ENCODE results near the gene AANAT. TPM values are rescaled to one million over a fixed set of nuclear protein-coding genes. Genes with fewer than 3 reads are reported as not detected.
A peak's percentile ranks its signal among the peaks of the same experiment; 100 is the strongest.

The AANAT gene
- total and polyA plus RNA-seq, 4 donors = not detected

GRCh38 chr17:76500747-76501017 is 33.3 kb downstream of the AANAT start:
- Histone ChIP-seq H3K27ac (ENCODE audit: low read depth in 1 of 2, low read length in 2 of 2) (peak overlapping the region; percentile 64 to 86), H3K27me3 (ENCODE audit: control insufficient read depth in 4 of 4, insufficient read depth in 4 of 4, low read length in 3 of 4) (no peaks in the 10 kb centered on the region), H3K36me3 (ENCODE audit: control insufficient read depth in 4 of 4, insufficient read depth in 3 of 4, low read depth in 1 of 4, low read length in 3 of 4) (no peaks in the 10 kb centered on the region), H3K9me3 (ENCODE audit: control insufficient read depth in 4 of 4, low read length in 3 of 4) (no peaks in the 10 kb centered on the region), H3K4me3 (ENCODE audit: low read depth in 1 of 3, low read length in 3 of 3) (peak overlapping the region; percentile 53 to 84 (median 65)), H3K9ac (ENCODE audit: low read depth in 1 of 2, low read length in 2 of 2) (peak overlapping the region; percentile 26 to 32), H3K4me1 (ENCODE audit: control insufficient read depth in 4 of 4, insufficient read depth in 4 of 4, low read length in 3 of 4) (peaks cover 10 to 44% (median 24%) of the 10 kb centered on the region in 4 donors)
- TF ChIP-seq HNF4A (conservative IDR thresholded peaks at IDR 0.05) (no peak), GABPA (IDR thresholded peaks at IDR 0.05 in 1 of 2, conservative IDR thresholded peaks at IDR 0.05 in 1 of 2) (no peak), YY1 (IDR thresholded peaks at IDR 0.05) (no peak), FOXA1 (IDR thresholded peaks at IDR 0.05) (no peak)
- TF ChIP-seq, protein P1, sequence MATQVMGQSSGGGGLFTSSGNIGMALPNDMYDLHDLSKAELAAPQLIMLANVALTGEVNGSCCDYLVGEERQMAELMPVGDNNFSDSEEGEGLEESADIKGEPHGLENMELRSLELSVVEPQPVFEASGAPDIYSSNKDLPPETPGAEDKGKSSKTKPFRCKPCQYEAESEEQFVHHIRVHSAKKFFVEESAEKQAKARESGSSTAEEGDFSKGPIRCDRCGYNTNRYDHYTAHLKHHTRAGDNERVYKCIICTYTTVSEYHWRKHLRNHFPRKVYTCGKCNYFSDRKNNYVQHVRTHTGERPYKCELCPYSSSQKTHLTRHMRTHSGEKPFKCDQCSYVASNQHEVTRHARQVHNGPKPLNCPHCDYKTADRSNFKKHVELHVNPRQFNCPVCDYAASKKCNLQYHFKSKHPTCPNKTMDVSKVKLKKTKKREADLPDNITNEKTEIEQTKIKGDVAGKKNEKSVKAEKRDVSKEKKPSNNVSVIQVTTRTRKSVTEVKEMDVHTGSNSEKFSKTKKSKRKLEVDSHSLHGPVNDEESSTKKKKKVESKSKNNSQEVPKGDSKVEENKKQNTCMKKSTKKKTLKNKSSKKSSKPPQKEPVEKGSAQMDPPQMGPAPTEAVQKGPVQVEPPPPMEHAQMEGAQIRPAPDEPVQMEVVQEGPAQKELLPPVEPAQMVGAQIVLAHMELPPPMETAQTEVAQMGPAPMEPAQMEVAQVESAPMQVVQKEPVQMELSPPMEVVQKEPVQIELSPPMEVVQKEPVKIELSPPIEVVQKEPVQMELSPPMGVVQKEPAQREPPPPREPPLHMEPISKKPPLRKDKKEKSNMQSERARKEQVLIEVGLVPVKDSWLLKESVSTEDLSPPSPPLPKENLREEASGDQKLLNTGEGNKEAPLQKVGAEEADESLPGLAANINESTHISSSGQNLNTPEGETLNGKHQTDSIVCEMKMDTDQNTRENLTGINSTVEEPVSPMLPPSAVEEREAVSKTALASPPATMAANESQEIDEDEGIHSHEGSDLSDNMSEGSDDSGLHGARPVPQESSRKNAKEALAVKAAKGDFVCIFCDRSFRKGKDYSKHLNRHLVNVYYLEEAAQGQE (IDR thresholded peaks at IDR 0.05) = no peak
- 9% methylated on average over 10 of the region's 10 CpGs for WGBS
- no peak for DNase-seq (ENCODE audit: low spot score)

- Histone ChIP-seq H3K27ac (ENCODE audit: low read depth in 1 of 2, low read length in 2 of 2) (peak within 1 kb of the TSS; percentile 64 to 86), H3K36me3 (ENCODE audit: control insufficient read depth in 4 of 4, insufficient read depth in 3 of 4, low read depth in 1 of 4, low read length in 3 of 4) (no peaks in the 10 kb centered on the region), H3K4me3 (ENCODE audit: low read depth in 1 of 3, low read length in 3 of 3) (peak within 1 kb of the TSS; percentile 53 to 84 (median 65)), H3K4me1 (ENCODE audit: control insufficient read depth in 4 of 4, insufficient read depth in 4 of 4, low read length in 3 of 4) (peaks cover 10 to 44% (median 24%) of the 10 kb centered on the region in 4 donors), H3K9ac (ENCODE audit: low read depth in 1 of 2, low read length in 2 of 2) (peak within 1 kb of the TSS; percentile 26 to 32), H3K9me3 (ENCODE audit: control insufficient read depth in 4 of 4, low read length in 3 of 4) (no peaks in the 10 kb centered on the region), H3K27me3 (ENCODE audit: control insufficient read depth in 4 of 4, insufficient read depth in 4 of 4, low read length in 3 of 4) (no peaks in the 10 kb centered on the region)
- 2% methylated on average over 72 of the region's 72 CpGs for WGBS
- peak; percentile 99 for DNase-seq (ENCODE audit: low spot score)
- no peak for TF ChIP-seq CTCF (IDR thresholded peaks at IDR 0.05; ENCODE audit: low read depth, low read length, missing input control)
- TF ChIP-seq RXRA (IDR thresholded peaks at IDR 0.05) = no peak
- no peak for TF ChIP-seq RAD21 (IDR thresholded peaks at IDR 0.05)
- TF ChIP-seq HNF4G (IDR thresholded peaks at IDR 0.05) = no peak
- TF ChIP-seq, protein P2, sequence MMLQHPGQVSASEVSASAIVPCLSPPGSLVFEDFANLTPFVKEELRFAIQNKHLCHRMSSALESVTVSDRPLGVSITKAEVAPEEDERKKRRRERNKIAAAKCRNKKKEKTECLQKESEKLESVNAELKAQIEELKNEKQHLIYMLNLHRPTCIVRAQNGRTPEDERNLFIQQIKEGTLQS (IDR thresholded peaks at IDR 0.05) = no peak
- no peak for TF ChIP-seq EGR1 (IDR thresholded peaks at IDR 0.05; ENCODE audit: low read depth in 2 of 2)
- TF ChIP-seq, protein P3, sequence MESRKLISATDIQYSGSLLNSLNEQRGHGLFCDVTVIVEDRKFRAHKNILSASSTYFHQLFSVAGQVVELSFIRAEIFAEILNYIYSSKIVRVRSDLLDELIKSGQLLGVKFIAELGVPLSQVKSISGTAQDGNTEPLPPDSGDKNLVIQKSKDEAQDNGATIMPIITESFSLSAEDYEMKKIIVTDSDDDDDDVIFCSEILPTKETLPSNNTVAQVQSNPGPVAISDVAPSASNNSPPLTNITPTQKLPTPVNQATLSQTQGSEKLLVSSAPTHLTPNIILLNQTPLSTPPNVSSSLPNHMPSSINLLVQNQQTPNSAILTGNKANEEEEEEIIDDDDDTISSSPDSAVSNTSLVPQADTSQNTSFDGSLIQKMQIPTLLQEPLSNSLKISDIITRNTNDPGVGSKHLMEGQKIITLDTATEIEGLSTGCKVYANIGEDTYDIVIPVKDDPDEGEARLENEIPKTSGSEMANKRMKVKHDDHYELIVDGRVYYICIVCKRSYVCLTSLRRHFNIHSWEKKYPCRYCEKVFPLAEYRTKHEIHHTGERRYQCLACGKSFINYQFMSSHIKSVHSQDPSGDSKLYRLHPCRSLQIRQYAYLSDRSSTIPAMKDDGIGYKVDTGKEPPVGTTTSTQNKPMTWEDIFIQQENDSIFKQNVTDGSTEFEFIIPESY (IDR thresholded peaks at IDR 0.05) = no peak
- no peak for TF ChIP-seq JUND (IDR thresholded peaks at IDR 0.05)
- TF ChIP-seq SP1 (IDR thresholded peaks at IDR 0.05) = no peak
- no peak for TF ChIP-seq HNF4A (conservative IDR thresholded peaks at IDR 0.05)
- TF ChIP-seq FOXA2 (IDR thresholded peaks at IDR 0.05) = no peak
- no peak for TF ChIP-seq NR2F2 (IDR thresholded peaks at IDR 0.05)
- TF ChIP-seq GABPA (IDR thresholded peaks at IDR 0.05 in 1 of 2, conservative IDR thresholded peaks at IDR 0.05 in 1 of 2) = no peak
- no peak for TF ChIP-seq FOXA1 (IDR thresholded peaks at IDR 0.05)
- TF ChIP-seq, protein P1 (IDR thresholded peaks at IDR 0.05) = no peak
- TF ChIP-seq TAF1 (conservative IDR thresholded peaks at IDR 0.05) = no peak
These were observed 33.8 kb downstream of the AANAT start, which contains the start of gene RHBDF2 for GRCh38 chr17:76501018-76501826. Gene RHBDF2 (minus strand): TSS chr17:76501423. CDS start chr17:76481524, 19,899 bp downstream.

Measured in liver (tissue), 9 donors.